ENCODE results near the gene OS9.
A peak's percentile ranks its signal among the peaks of the same experiment; 100 is the strongest.

The OS9 gene

DNA sequence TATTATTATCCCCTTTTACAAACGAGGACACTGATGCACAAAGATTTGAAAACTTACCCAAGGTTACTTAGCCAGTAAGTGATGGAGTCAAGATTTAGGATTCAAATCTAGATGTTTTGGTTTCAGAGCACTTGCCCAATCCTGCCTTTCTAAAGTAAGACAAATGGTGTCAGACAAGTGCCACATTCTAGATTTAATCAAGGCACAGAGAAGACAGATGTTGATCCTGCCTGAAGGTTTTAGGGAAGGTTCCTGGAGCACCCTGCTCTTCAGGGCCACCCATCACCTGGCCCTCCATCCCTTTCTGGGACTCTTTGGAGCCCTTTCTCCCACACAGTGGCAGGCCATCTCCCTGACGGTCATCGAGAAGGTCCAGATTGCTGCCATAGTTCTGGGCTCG is 63.8 kb downstream of the OS9 start:
- no CpG with 5 or more reads among the region's 4 CpGs for WGBS (ENCODE audit: extremely low coverage, insufficient coverage, insufficient read length)
- Histone ChIP-seq H3K9me3 (ENCODE audit: insufficient read depth, low read depth, low read length) (peaks cover 5% of the 10 kb centered on the region), H3K23ac (ENCODE audit: low read length) (no peak overlapping the region), H2BK12ac (ENCODE audit: low read length) (no peak overlapping the region), H3K79me2 (ENCODE audit: control insufficient read depth, insufficient read depth, low read length, poor library complexity) (no peaks in the 10 kb centered on the region), H2BK5ac (ENCODE audit: low read depth, low read length, poor library complexity) (no peak overlapping the region), H3K4me1 (ENCODE audit: control insufficient read depth in 1 of 2, insufficient read depth in 2 of 2, low read length in 2 of 2) (peaks cover 2 to 10% of the 10 kb centered on the region in 2 experiments), H2AFZ (ENCODE audit: insufficient read depth, low read length, poor library complexity) (no peak overlapping the region), H3K36me3 (ENCODE audit: control insufficient read depth in 1 of 2, insufficient read depth in 2 of 2, low read length in 2 of 2) (no peaks in the 10 kb centered on the region), H3K4ac (ENCODE audit: low read depth, low read length) (no peak overlapping the region), H3K18ac (ENCODE audit: low read length) (no peak overlapping the region), H2BK120ac (ENCODE audit: insufficient read depth, low read length, poor library complexity) (no peak overlapping the region), H3K27me3 (ENCODE audit: insufficient read depth, low read length) (peaks cover 22% of the 10 kb centered on the region), H4K91ac (ENCODE audit: low read depth, low read length) (no peak overlapping the region), H3K14ac (ENCODE audit: low read length) (no peak overlapping the region), H3K79me1 (ENCODE audit: low read length) (no peaks in the 10 kb centered on the region), H4K12ac (ENCODE audit: low read depth, low read length) (no peak overlapping the region), H3K27ac (ENCODE audit: low read depth, low read length) (no peak overlapping the region), H3K9ac (ENCODE audit: low read length) (no peak overlapping the region), H3K4me3 (ENCODE audit: low read depth, low read length) (no peak overlapping the region), H3K4me2 (ENCODE audit: low read length) (no peak overlapping the region), H2AK5ac (ENCODE audit: low read length) (no peak overlapping the region), H4K8ac (ENCODE audit: low read depth, low read length) (no peak overlapping the region)
- DNase-seq: no peak

DNA sequence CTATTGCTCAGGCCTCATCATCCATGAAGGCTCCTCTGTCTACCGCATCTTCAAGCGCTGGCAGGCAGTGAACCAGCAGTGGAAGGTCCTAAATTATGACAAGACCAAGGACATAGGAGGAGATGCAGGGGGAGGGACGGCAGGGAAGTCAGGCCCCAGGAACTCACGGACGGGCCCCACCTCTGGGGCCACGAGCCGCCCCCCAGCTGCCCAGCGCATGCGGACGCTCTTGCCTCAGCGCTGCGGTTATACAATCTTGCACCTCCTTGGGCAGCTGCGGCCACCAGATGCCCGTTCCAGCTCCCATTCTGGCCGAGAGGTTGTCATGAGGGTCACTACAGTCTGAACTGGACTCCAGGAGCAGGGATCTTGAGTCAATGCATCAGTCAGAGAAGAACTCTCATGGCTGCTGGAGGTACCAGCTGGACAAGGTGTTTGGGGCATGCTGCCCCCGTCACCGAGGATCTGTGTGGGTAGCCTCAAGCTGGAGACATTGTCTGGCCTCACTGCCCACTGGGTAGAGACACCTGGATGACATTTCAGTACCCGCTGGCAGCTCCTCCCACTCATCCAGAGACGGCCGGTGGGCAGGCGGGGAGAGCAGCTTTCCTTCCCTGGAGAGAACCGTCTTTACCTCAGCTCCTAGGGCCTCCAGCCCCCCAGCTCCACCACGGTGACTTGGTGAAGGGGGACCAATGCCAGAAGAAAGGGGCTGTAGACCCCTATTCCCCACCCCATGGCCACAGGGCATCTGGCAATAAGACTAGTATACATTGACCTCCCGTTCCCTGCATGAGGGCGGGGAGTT is 64.8 kb downstream of the OS9 start:
- peaks cover 2 to 8% of the 10 kb centered on the region in 2 experiments for H3K4me1 ChIP-seq (ENCODE audit: control insufficient read depth in 1 of 2, insufficient read depth in 2 of 2, low read length in 2 of 2)
- H3K9ac ChIP-seq (ENCODE audit: low read length): no peak overlapping the region
- H4K12ac ChIP-seq (ENCODE audit: low read depth, low read length): no peak overlapping the region
- DNase-seq: no peak
- H2AFZ ChIP-seq (ENCODE audit: insufficient read depth, low read length, poor library complexity): no peak overlapping the region
- no peak overlapping the region for H3K4me3 ChIP-seq (ENCODE audit: low read depth, low read length)
- no peak overlapping the region for H3K14ac ChIP-seq (ENCODE audit: low read length)
- no peak overlapping the region for H3K27ac ChIP-seq (ENCODE audit: low read depth, low read length)
- H3K4ac ChIP-seq (ENCODE audit: low read depth, low read length): no peak overlapping the region
- no peak overlapping the region for H2BK5ac ChIP-seq (ENCODE audit: low read depth, low read length, poor library complexity)
- H3K79me2 ChIP-seq (ENCODE audit: control insufficient read depth, insufficient read depth, low read length, poor library complexity): no peaks in the 10 kb centered on the region
- WGBS (ENCODE audit: extremely low coverage, insufficient coverage, insufficient read length): no CpG with 5 or more reads among the region's 25 CpGs
- no peak overlapping the region for H3K4me2 ChIP-seq (ENCODE audit: low read length)
- H3K9me3 ChIP-seq (ENCODE audit: insufficient read depth, low read depth, low read length): peaks cover 5% of the 10 kb centered on the region
- H3K18ac ChIP-seq (ENCODE audit: low read length): no peak overlapping the region
- no peak overlapping the region for H4K91ac ChIP-seq (ENCODE audit: low read depth, low read length)
- peaks cover 30% of the 10 kb centered on the region for H3K27me3 ChIP-seq (ENCODE audit: insufficient read depth, low read length)
- H2BK12ac ChIP-seq (ENCODE audit: low read length): no peak overlapping the region
- H3K23ac ChIP-seq (ENCODE audit: low read length): no peak overlapping the region
- no peaks in the 10 kb centered on the region for H3K79me1 ChIP-seq (ENCODE audit: low read length)
- no peak overlapping the region for H2BK120ac ChIP-seq (ENCODE audit: insufficient read depth, low read length, poor library complexity)
- H3K36me3 ChIP-seq (ENCODE audit: control insufficient read depth in 1 of 2, insufficient read depth in 2 of 2, low read length in 2 of 2): no peaks in the 10 kb centered on the region
- H2AK5ac ChIP-seq (ENCODE audit: low read length): no peak overlapping the region
- H4K8ac ChIP-seq (ENCODE audit: low read depth, low read length): no peak overlapping the region

GRCh38 chr12:57759360-57759980 is 65.5 kb downstream of the OS9 start:
- Histone ChIP-seq H3K9ac (ENCODE audit: low read length) (no peak overlapping the region), H3K18ac (ENCODE audit: low read length) (no peak overlapping the region), H3K79me1 (ENCODE audit: low read length) (no peaks in the 10 kb centered on the region), H3K14ac (ENCODE audit: low read length) (no peak overlapping the region), H4K91ac (ENCODE audit: low read depth, low read length) (no peak overlapping the region), H3K23ac (ENCODE audit: low read length) (no peak overlapping the region), H3K79me2 (ENCODE audit: control insufficient read depth, insufficient read depth, low read length, poor library complexity) (no peaks in the 10 kb centered on the region), H3K4me1 (ENCODE audit: control insufficient read depth in 1 of 2, insufficient read depth in 2 of 2, low read length in 2 of 2) (peaks cover 2 to 7% of the 10 kb centered on the region in 2 experiments), H3K4me3 (ENCODE audit: low read depth, low read length) (no peak overlapping the region), H3K4me2 (ENCODE audit: low read length) (no peak overlapping the region), H3K4ac (ENCODE audit: low read depth, low read length) (no peak overlapping the region), H4K12ac (ENCODE audit: low read depth, low read length) (no peak overlapping the region), H3K27me3 (ENCODE audit: insufficient read depth, low read length) (peaks cover 34% of the 10 kb centered on the region), H3K27ac (ENCODE audit: low read depth, low read length) (no peak overlapping the region), H4K8ac (ENCODE audit: low read depth, low read length) (no peak overlapping the region), H3K9me3 (ENCODE audit: insufficient read depth, low read depth, low read length) (peaks cover 5% of the 10 kb centered on the region), H2BK12ac (ENCODE audit: low read length) (no peak overlapping the region), H2BK120ac (ENCODE audit: insufficient read depth, low read length, poor library complexity) (no peak overlapping the region), H2BK5ac (ENCODE audit: low read depth, low read length, poor library complexity) (no peak overlapping the region), H2AFZ (ENCODE audit: insufficient read depth, low read length, poor library complexity) (no peak overlapping the region), H3K36me3 (ENCODE audit: control insufficient read depth in 1 of 2, insufficient read depth in 2 of 2, low read length in 2 of 2) (no peaks in the 10 kb centered on the region), H2AK5ac (ENCODE audit: low read length) (no peak overlapping the region)
- WGBS (ENCODE audit: extremely low coverage, insufficient coverage, insufficient read length): no CpG with 5 or more reads among the region's 3 CpGs
- DNase-seq: peak in 1 of 2 donors; percentile 60

DNA sequence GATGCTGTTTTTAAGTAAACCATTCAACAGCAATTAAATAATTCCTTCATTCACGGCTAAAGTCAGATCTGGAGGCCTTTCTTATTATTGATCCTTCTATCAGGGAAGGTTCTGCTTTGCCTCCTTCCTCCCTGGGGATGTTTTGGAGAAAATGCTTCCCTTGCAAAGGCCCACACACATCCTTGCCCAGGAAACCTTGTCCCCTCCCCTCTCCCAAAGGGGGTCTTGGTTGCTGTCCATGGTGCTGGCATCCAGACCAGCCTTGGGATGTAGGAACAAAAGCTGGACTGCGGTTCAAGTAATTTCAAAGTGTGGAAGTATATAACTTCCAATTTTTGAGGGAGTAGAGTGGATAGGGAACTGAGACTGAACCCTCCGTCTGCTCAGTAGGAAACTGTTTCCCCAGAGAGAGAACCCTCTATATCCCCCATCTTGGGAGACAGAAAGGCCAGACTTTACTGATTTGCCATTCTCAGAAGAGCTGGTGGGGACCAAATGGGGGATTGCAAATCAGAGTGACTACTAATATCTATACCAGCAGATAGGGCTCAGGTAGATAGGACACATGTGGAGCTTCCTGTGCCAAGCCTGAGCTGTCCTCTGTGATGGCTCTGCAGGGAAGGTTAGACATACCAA is 66.5 kb downstream of the OS9 start:
- no peak overlapping the region for H3K4me2 ChIP-seq (ENCODE audit: low read length)

More for the DNA sequence above, 66.5 kb downstream of the OS9 start:
- H2BK5ac ChIP-seq (ENCODE audit: low read depth, low read length, poor library complexity): no peak overlapping the region
- no peak overlapping the region for H3K18ac ChIP-seq (ENCODE audit: low read length)
- no peak overlapping the region for H3K27ac ChIP-seq (ENCODE audit: low read depth, low read length)
- no peak overlapping the region for H2AFZ ChIP-seq (ENCODE audit: insufficient read depth, low read length, poor library complexity)
- H3K14ac ChIP-seq (ENCODE audit: low read length): no peak overlapping the region
- no peaks in the 10 kb centered on the region for H3K79me2 ChIP-seq (ENCODE audit: control insufficient read depth, insufficient read depth, low read length, poor library complexity)
- no peak overlapping the region for H2AK5ac ChIP-seq (ENCODE audit: low read length)
- DNase-seq: no peak
- peaks cover 9 to 14% of the 10 kb centered on the region in 2 experiments for H3K4me1 ChIP-seq (ENCODE audit: control insufficient read depth in 1 of 2, insufficient read depth in 2 of 2, low read length in 2 of 2)
- H3K79me1 ChIP-seq (ENCODE audit: low read length): no peaks in the 10 kb centered on the region
- peaks cover 7% of the 10 kb centered on the region for H3K9me3 ChIP-seq (ENCODE audit: insufficient read depth, low read depth, low read length)
- H3K36me3 ChIP-seq (ENCODE audit: control insufficient read depth in 1 of 2, insufficient read depth in 2 of 2, low read length in 2 of 2): no peaks in the 10 kb centered on the region
- H4K91ac ChIP-seq (ENCODE audit: low read depth, low read length): no peak overlapping the region
- no peak overlapping the region for H4K12ac ChIP-seq (ENCODE audit: low read depth, low read length)
- no peak overlapping the region for H3K4ac ChIP-seq (ENCODE audit: low read depth, low read length)
- no peak overlapping the region for H3K23ac ChIP-seq (ENCODE audit: low read length)
- no peak overlapping the region for H4K8ac ChIP-seq (ENCODE audit: low read depth, low read length)
- H3K27me3 ChIP-seq (ENCODE audit: insufficient read depth, low read length): peaks cover 40% of the 10 kb centered on the region
- no CpG with 5 or more reads among the region's 3 CpGs for WGBS (ENCODE audit: extremely low coverage, insufficient coverage, insufficient read length)
- H2BK120ac ChIP-seq (ENCODE audit: insufficient read depth, low read length, poor library complexity): no peak overlapping the region
- H2BK12ac ChIP-seq (ENCODE audit: low read length): no peak overlapping the region
- H3K9ac ChIP-seq (ENCODE audit: low read length): no peak overlapping the region
- no peak overlapping the region for H3K4me3 ChIP-seq (ENCODE audit: low read depth, low read length)
